GM23338 (cell line): ENCODE results near the gene GLYATL2. TPM values are rescaled to one million over a fixed set of nuclear protein-coding genes. Genes with fewer than 3 reads are reported as not detected.
A peak's percentile ranks its signal among the peaks of the same experiment; 100 is the strongest.

Experiments
- ATAC-seq: fragments of 200-7000 bp; cut with Tn5 transposase; 3 replicates; pipeline ENCODE4 v1.9.1; 2020
- DNase-seq: peaks from one replicate; pipeline ENCODE4 v3.0.0-alpha.2; 2015; ENCODE audit warnings: low spot score
- H2AFZ ChIP-seq: fragments of 200-600 bp; sonication (generic); 2 replicates; pipeline ENCODE4 v1.8.0; 2016; ENCODE audit warnings: antibody characterized with exemption, mild to moderate bottlenecking, moderate library complexity
- H3F3A ChIP-seq: fragments of 200-600 bp; sonication (generic); replicated peaks from 2 replicates; pipeline ENCODE4 v1.8.0; 2017; ENCODE audit warnings: antibody characterized with exemption, mixed run types, low read depth
- H3K27ac ChIP-seq: fragments of 200-600 bp; sonication (generic); 2 replicates; pipeline ENCODE4 v1.6.1; 2016; ENCODE audit warnings: low read depth
- H3K27me3 ChIP-seq: fragments of 200-600 bp; sonication (generic); 2 replicates; pipeline ENCODE4 v1.8.0; 2016; ENCODE audit warnings: mild to moderate bottlenecking, mixed run types, moderate library complexity; ENCODE audit not compliant: insufficient read depth
- H3K36me3 ChIP-seq: fragments of 200-600 bp; sonication (generic); 2 replicates; pipeline ENCODE4 v1.8.0; 2016; ENCODE audit warnings: mild to moderate bottlenecking; ENCODE audit not compliant: insufficient read depth
- H3K4me1 ChIP-seq: fragments of 200-600 bp; sonication (generic); 2 replicates; pipeline ENCODE4 v1.8.0; 2016; ENCODE audit warnings: mild to moderate bottlenecking, moderate library complexity; ENCODE audit not compliant: insufficient read depth
- H3K4me2 ChIP-seq: fragments of 200-600 bp; sonication (generic); 2 replicates; pipeline ENCODE4 v1.7.1; 2017; ENCODE audit warnings: mixed run types
- H3K4me3 ChIP-seq: fragments of 200-600 bp; sonication (generic); 2 replicates; pipeline ENCODE4 v1.6.1; 2016; ENCODE audit warnings: mixed run types
- H3K79me2 ChIP-seq: fragments of 200-600 bp; sonication (generic); replicated peaks from 2 replicates; pipeline ENCODE4 v1.8.0; 2017; ENCODE audit warnings: mild to moderate bottlenecking; ENCODE audit not compliant: insufficient read depth
- H3K9me2 ChIP-seq: fragments of 200-600 bp; sonication (generic); 2 replicates; pipeline ENCODE4 v1.8.0; 2017; ENCODE audit not compliant: insufficient read depth
- H4K20me1 ChIP-seq: fragments of 200-600 bp; sonication (generic); replicated peaks from 2 replicates; pipeline ENCODE4 v1.8.0; 2017; ENCODE audit warnings: mild to moderate bottlenecking; ENCODE audit not compliant: insufficient read depth
- H3K27ac Mint-ChIP-seq: 2 replicates; pipeline ENCODE4 v1.8.0; 2020; ENCODE audit warnings: inconsistent platforms, mild to moderate bottlenecking, moderate library complexity, mixed read lengths
- H3K27me3 Mint-ChIP-seq: 3 replicates; pipeline ENCODE4 v1.8.0; 2022; ENCODE audit warnings: low read depth, mild to moderate bottlenecking, moderate library complexity, mixed read lengths, inconsistent platforms; ENCODE audit not compliant: insufficient read depth, poor library complexity
- H3K36me3 Mint-ChIP-seq: 3 replicates; pipeline ENCODE4 v1.8.0; 2021; ENCODE audit warnings: low read depth, mild to moderate bottlenecking, inconsistent platforms, moderate library complexity, mixed read lengths
- H3K4me1 Mint-ChIP-seq: 3 replicates; pipeline ENCODE4 v1.8.0; 2020; ENCODE audit warnings: mild to moderate bottlenecking, inconsistent platforms, mixed read lengths
- H3K4me3 Mint-ChIP-seq: 3 replicates; pipeline ENCODE4 v1.8.0; 2021; ENCODE audit warnings: moderate library complexity, mild to moderate bottlenecking, inconsistent platforms, mixed read lengths
- H3K9me3 Mint-ChIP-seq: 3 replicates; pipeline ENCODE4 v1.8.0; 2020; ENCODE audit warnings: moderate library complexity, mild to moderate bottlenecking, inconsistent platforms, mixed read lengths
- CREB1 ChIP-seq: fragments of 250-450 bp; sonication (Bioruptor Pico); IDR thresholded peaks from 2 replicates; pipeline ENCODE4 v1.5.0; 2020; ENCODE audit warnings: low read depth, mild to moderate bottlenecking, moderate library complexity
- EZH2 ChIP-seq: fragments of 200-600 bp; sonication (generic); IDR thresholded peaks from one replicate; pipeline ENCODE4 v1.8.0; 2017; ENCODE audit warnings: antibody characterized with exemption, mild to moderate bottlenecking, low read depth; ENCODE audit not compliant: unreplicated experiment
- NANOG ChIP-seq: IDR thresholded peaks from 2 replicates; pipeline ENCODE4 v1.6.1; 2016; ENCODE audit warnings: antibody characterized with exemption, borderline replicate concordance
- STAT1 ChIP-seq: IDR thresholded peaks from one replicate; pipeline ENCODE4 v1.6.1; 2016; ENCODE audit warnings: antibody characterized with exemption; ENCODE audit not compliant: unreplicated experiment
- polyA plus RNA-seq: library from polyadenylated mRNA; unstranded; fragments of >200 nt; fragmentation: Nextera tagmentation; extraction: Ambion mirVana; gene quantifications from 2 replicates; pipeline ENCODE4 v1.2.1, GENCODE V29; 2016
- total RNA-seq: library from RNA; depleted of rRNA; stranded (reverse); fragments of >200 nt; shearing (Covaris generic); gene quantifications from 2 replicates; pipeline ENCODE4 v1.2.3, GENCODE V29; 2014
- TF ChIP-seq, protein P1 (sequence below): fragments of 250-450 bp; sonication (Bioruptor Pico); IDR thresholded peaks from 2 replicates; pipeline ENCODE4 v1.5.0; 2020; ENCODE audit warnings: mild to moderate bottlenecking, moderate library complexity
- TF ChIP-seq, protein P2 (sequence below): IDR thresholded peaks from 2 replicates; pipeline ENCODE4 v1.6.1; 2016; ENCODE audit warnings: antibody characterized with exemption
- TF ChIP-seq, protein P3 (sequence below): IDR thresholded peaks from one replicate; pipeline ENCODE4 v1.6.1; 2018; ENCODE audit warnings: antibody characterized with exemption; ENCODE audit not compliant: unreplicated experiment

The GLYATL2 gene
- total and polyA plus RNA-seq, 2 experiments from 2014 or later, result 0.63 to 0.76 TPM

DNA sequence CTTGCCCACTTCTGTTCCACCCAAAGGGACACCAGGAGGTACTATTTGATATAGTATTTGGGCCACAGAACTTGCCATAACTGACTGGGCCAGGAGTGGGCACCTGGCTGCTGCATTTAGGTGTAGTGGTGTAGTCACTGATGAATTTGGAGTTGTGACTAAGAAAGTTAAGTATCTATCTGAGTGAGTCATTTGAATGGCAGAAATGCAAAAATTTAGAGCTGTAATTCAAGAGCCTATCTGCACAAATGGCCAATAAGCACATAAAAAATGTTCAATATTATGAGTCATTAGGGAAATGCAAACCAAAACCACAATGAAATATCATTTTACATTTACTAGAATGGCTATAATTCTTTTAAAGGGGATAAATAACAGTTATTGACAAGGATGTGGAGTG, 14.7 kb downstream of the GLYATL2 start (continued):
- TF ChIP-seq, protein P1, sequence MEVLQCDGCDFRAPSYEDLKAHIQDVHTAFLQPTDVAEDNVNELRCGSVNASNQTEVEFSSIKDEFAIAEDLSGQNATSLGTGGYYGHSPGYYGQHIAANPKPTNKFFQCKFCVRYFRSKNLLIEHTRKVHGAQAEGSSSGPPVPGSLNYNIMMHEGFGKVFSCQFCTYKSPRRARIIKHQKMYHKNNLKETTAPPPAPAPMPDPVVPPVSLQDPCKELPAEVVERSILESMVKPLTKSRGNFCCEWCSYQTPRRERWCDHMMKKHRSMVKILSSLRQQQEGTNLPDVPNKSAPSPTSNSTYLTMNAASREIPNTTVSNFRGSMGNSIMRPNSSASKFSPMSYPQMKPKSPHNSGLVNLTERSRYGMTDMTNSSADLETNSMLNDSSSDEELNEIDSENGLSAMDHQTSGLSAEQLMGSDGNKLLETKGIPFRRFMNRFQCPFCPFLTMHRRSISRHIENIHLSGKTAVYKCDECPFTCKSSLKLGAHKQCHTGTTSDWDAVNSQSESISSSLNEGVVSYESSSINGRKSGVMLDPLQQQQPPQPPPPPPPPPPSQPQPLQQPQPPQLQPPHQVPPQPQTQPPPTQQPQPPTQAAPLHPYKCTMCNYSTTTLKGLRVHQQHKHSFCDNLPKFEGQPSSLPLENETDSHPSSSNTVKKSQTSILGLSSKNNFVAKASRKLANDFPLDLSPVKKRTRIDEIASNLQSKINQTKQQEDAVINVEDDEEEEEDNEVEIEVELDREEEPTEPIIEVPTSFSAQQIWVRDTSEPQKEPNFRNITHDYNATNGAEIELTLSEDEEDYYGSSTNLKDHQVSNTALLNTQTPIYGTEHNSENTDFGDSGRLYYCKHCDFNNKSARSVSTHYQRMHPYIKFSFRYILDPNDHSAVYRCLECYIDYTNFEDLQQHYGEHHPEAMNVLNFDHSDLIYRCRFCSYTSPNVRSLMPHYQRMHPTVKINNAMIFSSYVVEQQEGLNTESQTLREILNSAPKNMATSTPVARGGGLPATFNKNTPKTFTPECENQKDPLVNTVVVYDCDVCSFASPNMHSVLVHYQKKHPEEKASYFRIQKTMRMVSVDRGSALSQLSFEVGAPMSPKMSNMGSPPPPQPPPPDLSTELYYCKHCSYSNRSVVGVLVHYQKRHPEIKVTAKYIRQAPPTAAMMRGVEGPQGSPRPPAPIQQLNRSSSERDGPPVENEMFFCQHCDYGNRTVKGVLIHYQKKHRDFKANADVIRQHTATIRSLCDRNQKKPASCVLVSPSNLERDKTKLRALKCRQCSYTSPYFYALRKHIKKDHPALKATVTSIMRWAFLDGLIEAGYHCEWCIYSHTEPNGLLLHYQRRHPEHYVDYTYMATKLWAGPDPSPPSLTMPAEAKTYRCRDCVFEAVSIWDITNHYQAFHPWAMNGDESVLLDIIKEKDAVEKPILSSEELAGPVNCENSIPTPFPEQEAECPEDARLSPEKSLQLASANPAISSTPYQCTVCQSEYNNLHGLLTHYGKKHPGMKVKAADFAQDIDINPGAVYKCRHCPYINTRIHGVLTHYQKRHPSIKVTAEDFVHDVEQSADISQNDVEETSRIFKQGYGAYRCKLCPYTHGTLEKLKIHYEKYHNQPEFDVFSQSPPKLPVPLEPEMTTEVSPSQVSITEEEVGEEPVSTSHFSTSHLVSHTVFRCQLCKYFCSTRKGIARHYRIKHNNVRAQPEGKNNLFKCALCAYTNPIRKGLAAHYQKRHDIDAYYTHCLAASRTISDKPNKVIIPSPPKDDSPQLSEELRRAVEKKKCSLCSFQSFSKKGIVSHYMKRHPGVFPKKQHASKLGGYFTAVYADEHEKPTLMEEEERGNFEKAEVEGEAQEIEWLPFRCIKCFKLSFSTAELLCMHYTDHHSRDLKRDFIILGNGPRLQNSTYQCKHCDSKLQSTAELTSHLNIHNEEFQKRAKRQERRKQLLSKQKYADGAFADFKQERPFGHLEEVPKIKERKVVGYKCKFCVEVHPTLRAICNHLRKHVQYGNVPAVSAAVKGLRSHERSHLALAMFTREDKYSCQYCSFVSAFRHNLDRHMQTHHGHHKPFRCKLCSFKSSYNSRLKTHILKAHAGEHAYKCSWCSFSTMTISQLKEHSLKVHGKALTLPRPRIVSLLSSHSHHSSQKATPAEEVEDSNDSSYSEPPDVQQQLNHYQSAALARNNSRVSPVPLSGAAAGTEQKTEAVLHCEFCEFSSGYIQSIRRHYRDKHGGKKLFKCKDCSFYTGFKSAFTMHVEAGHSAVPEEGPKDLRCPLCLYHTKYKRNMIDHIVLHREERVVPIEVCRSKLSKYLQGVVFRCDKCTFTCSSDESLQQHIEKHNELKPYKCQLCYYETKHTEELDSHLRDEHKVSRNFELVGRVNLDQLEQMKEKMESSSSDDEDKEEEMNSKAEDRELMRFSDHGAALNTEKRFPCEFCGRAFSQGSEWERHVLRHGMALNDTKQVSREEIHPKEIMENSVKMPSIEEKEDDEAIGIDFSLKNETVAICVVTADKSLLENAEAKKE (CRISPR knock-in tag), result no peak
- TF ChIP-seq STAT1, result no peak
- TF ChIP-seq, protein P2, sequence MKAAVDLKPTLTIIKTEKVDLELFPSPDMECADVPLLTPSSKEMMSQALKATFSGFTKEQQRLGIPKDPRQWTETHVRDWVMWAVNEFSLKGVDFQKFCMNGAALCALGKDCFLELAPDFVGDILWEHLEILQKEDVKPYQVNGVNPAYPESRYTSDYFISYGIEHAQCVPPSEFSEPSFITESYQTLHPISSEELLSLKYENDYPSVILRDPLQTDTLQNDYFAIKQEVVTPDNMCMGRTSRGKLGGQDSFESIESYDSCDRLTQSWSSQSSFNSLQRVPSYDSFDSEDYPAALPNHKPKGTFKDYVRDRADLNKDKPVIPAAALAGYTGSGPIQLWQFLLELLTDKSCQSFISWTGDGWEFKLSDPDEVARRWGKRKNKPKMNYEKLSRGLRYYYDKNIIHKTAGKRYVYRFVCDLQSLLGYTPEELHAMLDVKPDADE, result no peak
- TF ChIP-seq NANOG, result no peak

- H3K4me1 Mint-ChIP-seq, result no peaks in the 10 kb centered on the region
- Histone ChIP-seq H3K9me2 (no peaks in the 10 kb centered on the region), H3K27ac (no peak overlapping the region), H3K36me3 (peaks cover 31% of the 10 kb centered on the region), H3K4me3 (no peak overlapping the region), H3K27me3 (no peaks in the 10 kb centered on the region), H4K20me1 (no peaks in the 10 kb centered on the region), H3F3A (no peaks in the 10 kb centered on the region), H2AFZ (no peak overlapping the region), H3K79me2 (no peaks in the 10 kb centered on the region), H3K4me1 (no peaks in the 10 kb centered on the region), H3K4me2 (no peak overlapping the region)
- DNase-seq (peak; percentile 47), ATAC-seq (no peak)
- TF ChIP-seq, protein P3, sequence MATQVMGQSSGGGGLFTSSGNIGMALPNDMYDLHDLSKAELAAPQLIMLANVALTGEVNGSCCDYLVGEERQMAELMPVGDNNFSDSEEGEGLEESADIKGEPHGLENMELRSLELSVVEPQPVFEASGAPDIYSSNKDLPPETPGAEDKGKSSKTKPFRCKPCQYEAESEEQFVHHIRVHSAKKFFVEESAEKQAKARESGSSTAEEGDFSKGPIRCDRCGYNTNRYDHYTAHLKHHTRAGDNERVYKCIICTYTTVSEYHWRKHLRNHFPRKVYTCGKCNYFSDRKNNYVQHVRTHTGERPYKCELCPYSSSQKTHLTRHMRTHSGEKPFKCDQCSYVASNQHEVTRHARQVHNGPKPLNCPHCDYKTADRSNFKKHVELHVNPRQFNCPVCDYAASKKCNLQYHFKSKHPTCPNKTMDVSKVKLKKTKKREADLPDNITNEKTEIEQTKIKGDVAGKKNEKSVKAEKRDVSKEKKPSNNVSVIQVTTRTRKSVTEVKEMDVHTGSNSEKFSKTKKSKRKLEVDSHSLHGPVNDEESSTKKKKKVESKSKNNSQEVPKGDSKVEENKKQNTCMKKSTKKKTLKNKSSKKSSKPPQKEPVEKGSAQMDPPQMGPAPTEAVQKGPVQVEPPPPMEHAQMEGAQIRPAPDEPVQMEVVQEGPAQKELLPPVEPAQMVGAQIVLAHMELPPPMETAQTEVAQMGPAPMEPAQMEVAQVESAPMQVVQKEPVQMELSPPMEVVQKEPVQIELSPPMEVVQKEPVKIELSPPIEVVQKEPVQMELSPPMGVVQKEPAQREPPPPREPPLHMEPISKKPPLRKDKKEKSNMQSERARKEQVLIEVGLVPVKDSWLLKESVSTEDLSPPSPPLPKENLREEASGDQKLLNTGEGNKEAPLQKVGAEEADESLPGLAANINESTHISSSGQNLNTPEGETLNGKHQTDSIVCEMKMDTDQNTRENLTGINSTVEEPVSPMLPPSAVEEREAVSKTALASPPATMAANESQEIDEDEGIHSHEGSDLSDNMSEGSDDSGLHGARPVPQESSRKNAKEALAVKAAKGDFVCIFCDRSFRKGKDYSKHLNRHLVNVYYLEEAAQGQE, result no peak
- TF ChIP-seq EZH2, result no peak
- TF ChIP-seq, protein P2, result no peak
- no peak for TF ChIP-seq CREB1
- H3K4me3 Mint-ChIP-seq, result no peak overlapping the region
- H3K27me3 Mint-ChIP-seq, result peaks cover 1% of the 10 kb centered on the region
- H3K27ac Mint-ChIP-seq, result no peak overlapping the region
- peaks cover 85% of the 10 kb centered on the region for H3K9me3 Mint-ChIP-seq
- H3K36me3 Mint-ChIP-seq, result peaks cover 23% of the 10 kb centered on the region
Measured at GRCh38 chr11:58813693-58814092, 30.8 kb downstream of the GLYATL2 start.
